NCI-H524 treated with DMSO at 0.1 percent for 48 hours (cell line): Measurements from ENCODE around the gene KRTAP5-1.
"Not testable (repeated sequence)": the region's sequence is repeated elsewhere in the genome, so short reads cannot be mapped to it uniquely, and the experiment has no call there.

Experiments
- DNase-seq: peaks from one replicate; lab custom pipeline; 2025; lab: John Stamatoyannopoulos, UW

KRTAP5-1 gene

DNA sequence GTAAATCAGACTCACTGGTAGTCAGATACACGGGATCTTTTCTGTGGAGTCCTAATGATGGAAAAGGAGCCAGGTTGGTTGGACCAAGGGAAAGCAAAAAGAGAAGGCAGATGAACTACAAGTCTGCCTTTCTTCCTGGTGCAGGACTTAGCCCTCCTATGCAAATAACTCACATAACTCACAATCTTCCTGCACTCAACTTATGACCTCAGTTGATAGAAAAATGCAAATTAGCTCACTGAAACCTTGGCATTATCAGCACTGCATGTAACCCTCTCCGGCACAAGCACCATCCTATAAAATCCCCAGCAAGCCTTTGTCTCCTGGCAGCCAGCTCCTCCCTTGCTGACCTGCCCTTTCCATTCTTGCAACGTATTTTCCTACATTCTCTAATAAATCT, 16.6 kb upstream of the KRTAP5-1 start:
- DNase-seq, result not testable (repeated sequence)

DNA sequence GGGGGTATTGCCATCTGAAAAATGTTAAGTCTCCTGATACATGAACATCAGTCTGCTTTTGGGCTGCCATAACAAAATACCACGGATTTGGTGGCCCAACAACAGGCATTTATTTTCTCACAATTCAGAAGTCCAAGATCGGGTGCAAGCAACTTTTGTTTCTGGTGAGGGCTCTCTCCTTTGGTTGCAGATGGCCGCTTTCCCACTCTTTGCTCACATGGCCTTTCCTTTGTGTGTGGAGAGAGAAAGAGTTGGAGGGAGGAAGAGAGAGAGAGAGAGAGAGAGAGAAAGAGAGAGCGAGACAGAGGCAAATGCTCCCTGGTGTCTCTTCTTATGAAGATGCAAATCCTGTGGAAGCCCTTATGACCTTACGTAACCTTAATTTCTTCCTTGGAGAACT, 15.5 kb upstream of the KRTAP5-1 start:
- no peak for DNase-seq

DNA sequence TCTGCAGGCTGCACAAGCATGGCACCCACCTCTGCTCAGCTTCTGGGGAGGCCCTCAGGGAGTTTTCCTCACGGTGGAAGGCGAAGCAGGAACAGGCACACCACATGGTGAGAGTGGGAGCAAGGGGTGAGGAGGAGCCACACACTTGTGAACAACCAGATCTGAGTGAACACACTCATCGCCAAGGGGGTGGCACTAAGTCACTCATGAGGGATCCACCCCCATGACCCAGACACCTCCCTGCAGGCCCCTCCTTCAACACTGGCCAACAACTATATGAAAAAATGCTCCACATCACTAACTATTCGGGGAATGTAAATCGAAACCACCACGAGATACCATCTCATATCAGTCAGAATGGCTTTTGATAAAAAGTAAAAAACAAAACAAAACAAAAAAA, 13.7 kb upstream of the KRTAP5-1 start:
- DNase-seq, result no peak

DNA sequence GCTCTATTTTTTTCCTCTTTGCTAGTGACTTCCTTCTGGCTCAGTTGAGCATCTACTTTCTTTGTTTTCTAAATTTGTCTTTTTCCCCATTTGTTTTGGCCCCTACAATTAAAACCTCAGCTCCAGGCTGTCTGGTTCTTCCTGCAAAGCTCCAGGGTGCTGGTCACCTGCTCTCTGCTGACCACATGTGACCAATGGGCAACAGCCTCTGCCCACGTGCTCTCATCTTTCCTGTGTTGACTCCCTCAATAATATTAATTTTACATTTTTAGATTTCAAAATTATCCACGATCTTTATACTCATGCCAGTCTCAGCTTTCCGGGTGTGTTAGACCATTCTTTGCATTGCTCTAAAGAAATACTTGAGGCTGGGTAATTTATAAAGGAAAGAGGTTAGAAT, 13.3 kb upstream of the KRTAP5-1 start:
- DNase-seq, result not testable (repeated sequence)

DNA sequence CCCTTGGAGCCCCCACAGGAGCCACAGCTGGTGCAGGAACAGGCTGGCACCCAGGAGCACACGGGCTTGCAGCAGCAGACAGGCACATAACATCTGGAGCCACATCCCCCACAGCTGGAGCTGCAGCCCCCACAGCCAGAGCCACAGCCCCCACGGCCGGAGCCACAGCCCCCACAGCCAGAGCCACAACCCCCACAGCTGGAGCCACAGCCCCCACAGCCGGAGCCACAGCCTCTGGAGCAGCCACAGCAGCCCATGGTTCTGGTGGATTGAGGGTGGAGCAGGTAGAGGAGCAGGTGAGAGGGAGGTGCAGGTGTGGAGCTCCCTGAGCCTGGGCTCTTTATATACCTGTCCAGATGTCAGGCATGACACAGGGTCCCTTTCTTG, 12.9 kb upstream of the KRTAP5-1 start, which contains the start of gene KRTAP5-2:
TSS of gene KRTAP5-2 (minus strand) at position 301 of the 387 bp plus-strand sequence. CDS start at position 257, 44 bp downstream.
- DNase-seq, result no peak

DNA sequence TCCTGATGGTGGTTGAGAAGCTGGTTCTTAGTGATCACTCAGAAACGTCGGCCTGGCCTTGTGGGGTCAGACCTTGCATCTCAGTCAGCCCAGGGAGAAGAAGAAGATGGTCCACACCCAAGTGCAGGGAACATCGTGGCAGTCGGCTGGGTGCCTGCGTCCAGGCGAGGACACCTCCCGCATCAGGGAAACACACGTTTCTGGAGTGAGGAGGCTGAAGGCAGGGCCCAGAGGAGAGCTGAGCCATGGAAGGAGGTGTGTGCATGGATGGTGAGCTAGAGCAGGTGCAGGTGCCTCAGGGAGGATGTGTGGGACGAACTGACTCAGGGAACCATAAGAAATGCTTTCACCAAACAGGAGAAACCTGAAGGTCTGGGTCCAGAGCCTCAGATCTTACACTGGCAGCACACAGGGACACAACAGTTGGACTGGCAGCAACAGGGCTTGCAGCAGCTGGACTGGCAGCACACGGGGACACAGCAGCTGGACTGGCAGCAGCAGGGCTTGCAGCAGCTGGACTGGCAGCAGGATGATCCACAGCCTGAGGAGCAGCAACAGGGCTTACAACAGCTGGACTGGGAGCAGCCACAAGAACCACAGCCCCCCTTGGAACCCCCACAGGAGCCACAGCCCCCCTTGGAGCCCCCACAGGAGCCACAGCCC, 12.4 kb upstream of the KRTAP5-1 start:
- DNase-seq, result no peak

DNA sequence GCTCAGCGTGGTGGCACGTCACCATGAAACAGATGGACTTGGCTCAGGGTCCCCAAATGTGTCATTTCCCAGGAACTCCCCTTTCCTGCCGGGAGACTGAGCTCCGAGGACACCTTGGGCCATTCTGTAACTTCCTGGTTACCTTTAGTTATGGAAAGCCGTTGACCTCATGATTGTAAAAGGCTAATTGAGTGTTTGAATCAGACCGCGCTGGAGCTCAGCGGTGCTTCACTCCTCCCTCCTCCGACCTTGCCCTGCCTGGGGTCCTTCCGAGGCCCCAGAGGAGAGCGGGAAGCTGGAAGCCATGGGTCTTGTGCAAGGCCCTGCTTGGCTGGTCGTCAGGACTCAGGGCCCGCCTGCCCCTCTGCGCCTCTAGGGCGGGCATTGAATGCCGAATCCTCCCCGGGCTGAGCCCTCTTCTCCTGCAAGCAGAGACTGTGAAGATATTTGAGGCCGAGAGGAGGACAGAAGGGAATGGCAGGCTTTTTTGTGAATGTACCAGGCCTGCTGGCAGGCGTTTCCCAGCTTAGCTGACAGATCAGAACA, 11.6 kb upstream of the KRTAP5-1 start:
- not testable (repeated sequence) for DNase-seq

DNA sequence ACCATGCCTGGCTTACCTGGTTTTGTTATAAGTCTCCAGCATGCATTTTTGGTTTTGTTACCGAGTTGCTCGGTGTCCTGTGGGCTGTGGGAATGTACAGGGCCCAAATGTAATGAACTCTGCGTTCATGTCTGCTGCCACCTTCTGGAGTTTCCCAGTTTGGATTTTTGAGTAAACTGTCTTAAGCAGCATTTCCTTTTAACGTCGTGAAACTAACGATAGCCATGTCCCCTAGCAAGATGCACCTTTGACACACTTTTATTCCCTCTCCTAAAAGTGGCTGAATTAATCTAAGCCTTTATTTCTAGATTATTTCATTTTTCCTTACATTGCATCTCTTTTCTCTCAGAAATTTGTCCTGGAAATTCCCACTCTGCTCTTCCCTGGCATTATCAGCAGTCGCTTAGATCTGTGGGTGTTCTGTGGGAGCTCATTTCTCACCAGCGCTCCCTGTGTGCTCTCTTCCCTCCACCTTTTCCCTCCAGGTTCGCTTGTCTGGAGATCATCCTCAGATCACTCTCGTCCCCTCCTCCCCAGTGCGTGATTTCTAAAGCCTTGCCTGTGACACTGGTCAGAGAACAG, 11.0 kb upstream of the KRTAP5-1 start:
- DNase-seq, result not testable (repeated sequence)

DNA sequence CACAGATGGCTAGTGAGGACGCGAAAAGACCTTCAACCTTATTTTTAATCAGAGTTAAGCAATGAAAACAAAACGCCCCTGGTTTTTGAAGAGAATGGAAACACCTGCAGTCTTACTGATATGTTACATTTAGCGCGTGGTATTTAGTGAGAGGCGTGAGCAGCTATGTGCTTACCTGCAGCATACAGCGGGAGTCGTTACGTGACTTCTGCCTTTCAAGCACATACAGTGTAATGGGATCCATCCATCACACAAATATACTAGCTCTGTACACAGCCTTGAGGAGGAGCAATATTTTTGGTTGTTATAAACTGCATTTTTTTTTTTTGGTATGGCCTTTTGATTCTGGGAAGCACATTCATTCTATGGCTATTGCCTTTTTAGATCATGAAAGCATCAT, 7.5 kb upstream of the KRTAP5-1 start:
- DNase-seq, result no peak

DNA sequence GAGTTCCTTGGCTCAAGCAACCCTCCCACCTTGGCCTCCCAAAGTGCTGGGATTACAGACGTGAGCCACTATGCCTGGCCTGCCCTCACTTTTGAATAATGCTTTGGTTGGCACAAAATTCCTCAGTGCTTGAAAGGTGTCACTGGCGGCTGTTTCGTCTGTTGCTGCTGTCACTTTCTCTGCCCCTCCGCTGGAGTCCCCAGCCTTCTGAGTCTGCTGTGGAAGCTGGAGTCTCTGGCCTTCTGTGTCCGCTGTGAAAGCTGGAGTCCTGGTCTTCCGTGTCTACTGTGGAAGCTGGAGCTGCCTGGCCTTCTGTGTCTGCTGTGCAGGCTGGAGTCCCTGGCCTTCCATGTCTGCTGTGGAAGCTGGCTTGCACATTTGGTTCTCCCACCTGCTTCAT, 4.9 kb upstream of the KRTAP5-1 start:
- DNase-seq, result no peak

DNA sequence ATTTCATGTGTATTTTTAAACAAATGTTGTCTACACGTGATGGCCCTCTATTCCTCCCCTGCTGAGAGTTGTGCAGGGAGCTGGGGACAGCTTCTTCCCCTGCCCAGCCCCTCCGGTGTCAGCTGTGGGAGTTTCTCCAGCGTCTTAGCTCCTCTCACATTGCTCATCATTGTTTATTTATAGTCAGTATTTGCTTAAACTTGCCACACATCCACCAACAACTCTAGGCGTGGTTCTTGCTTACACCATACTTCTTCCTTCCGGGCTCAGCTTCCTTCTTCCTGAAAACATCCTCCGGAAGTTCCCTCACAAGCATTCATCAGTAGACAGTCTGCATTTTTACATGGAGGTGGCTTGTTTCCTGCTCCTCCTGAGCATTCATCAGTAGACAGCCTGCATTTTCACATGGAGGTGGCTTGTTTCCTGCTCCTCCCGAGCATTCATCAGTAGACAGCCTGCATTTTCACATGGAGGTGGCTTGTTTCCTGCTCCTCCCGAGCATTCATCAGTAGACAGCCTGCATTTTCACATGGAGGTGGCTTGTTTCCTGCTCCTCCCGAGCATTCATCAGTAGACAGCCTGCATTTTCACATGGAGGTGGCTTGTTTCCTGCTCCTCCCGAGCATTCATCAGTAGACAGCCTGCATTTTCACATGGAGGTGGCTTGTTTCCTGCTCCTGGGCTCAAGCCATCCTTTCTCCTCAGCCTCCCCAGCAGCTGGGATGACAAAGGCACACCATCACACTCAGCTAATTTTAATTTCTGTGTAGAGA, 4.3 kb upstream of the KRTAP5-1 start:
- not testable (repeated sequence) for DNase-seq

DNA sequence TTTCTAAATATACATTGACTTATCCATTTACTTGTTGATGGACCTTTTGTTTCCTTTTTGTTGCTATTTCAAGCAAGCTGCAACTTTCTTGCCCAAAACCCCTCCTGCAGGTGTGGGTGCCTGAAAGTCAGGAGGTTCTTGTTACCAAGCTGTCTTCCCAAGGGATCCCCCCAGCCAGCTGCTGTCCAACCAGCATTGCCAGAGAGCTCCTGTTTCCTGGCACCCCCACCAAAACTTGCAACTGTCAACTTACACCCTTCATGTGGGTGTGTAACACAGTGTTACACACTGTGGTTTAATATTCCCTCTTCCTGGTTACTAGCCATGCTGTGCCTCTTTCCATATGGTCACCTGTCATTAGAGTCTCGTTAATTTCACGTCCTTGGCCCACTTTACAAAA, 1.6 kb upstream of the KRTAP5-1 start:
- DNase-seq, result no peak

DNA sequence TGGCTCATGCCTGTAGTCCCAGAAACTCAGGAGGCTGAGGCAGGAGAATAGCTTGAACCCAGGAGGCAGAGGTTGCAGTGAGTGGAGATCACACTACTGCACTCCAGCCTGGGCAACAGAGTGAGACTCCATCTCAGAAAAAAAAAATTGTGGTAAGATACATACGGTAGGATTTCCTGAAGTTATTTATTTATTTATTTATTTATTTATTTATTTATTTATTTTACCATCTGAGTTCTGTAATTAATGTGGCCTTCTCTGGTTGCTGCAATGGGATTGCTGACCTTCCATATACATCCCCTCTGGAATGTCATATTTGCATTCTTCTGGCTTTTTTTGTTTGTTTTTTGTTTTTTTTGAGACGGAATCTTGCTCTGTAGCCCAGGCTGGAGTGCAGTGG, 2.2 kb downstream of the KRTAP5-1 start:
- DNase-seq, result not testable (repeated sequence)

DNA sequence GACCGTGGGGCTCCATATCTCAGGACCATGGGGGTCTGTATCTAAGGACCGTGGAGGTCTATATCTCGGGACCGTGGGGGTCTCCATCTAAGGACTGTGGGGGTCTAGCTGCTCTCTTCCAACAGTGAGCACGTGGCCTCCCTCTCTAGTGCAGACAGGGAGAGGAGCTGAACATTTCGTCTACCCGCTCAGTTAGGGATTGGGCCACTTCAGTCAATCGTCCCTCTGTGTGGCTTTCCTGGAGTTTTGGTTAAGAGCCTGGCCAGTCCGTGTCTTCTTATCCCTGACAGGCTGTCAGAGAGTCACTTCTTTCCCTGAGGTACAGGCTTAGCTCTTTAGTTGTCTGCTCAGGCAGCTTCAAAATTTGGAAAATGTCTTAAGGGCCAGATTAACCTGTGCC, 3.1 kb downstream of the KRTAP5-1 start:
- no peak for DNase-seq

DNA sequence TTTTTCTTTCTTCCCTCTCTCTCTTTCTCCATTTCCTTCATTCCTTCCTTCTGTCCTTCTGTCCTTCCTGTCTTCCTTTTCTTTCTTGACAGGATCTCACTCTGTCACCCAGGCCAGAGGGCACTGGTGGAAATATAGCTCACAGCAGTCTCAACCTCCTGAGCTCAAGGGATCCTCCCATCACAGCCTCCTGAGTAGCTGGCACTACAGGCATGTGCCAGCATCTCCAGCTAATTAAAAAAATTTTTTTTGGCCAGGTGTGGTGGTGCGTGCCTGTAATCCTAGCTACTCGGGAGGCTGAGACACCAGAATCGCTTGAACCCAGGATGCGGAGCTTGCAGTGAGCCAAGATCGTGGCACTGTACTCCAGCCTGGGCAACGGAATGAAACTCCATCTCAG, 8.3 kb downstream of the KRTAP5-1 start:
- DNase-seq, result no peak

DNA sequence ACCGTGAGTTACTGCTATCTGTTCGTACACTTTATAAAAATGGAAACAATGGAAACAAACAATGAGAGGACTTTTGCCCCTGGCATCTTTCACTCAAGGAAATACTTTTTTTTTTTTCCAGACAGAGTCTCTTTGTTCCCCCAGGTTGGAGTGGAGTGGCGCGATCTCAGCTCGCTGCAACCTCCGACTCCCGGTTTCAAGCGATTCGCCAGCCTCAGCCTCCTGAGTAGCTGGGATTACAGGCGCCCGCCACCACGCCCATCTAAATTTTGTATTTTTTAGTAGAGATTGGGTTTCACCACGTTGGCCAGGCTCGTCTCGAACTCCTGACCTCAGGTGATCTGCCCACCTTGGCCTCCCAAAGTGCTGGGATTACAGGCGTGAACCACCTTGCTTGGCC, 9.3 kb downstream of the KRTAP5-1 start:
- DNase-seq, result not testable (repeated sequence)

DNA sequence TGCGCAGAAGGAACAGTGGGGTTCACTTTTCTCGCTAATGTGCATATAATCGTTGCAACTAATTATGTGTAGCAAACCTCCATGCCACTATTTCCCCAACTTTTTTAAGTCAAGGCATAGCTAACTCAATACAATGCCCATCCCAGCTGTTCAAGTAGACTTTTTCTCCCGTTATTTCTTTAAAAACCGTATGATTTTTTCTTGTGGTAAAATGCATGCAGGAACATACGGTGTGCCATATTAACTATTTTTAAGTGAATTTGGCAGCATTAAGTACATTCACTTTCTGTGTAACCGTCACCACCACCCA, 10.2 kb downstream of the KRTAP5-1 start:
- no peak for DNase-seq

DNA sequence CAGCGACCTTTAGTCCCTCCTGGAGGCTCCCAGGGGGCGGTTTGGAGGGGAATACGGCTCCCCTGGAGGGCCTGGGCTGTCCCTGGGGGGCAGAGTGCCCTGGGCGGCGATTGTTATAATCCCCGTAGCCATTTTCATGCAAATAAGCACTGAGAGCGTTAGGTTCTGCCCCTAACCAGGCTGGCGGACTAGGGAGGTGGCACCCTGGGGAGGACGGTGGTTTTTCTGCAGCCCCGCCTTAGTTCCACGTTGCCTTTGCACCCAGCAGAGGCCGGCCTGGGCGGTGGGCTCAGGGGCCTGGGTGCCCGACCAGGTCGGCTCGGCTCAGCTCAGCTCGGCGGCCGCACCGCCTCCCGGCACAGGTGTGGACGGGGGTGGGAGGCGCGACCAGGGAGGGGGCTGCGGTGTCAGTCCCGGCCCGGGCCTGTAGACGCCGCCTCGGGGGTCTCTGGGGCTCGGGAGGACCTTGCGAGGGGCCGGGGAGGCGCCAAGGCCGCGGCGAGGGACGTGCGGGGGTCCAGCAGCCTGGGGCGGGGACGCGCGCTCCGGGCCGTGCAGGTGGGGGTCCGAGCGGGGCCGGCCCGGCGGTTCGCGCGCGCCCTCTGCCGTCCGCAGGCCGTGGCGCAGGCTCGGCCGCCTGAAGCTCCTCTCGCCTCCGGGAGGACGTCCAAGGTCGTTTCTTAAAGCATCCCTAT, 10.7 kb downstream of the KRTAP5-1 start:
- DNase-seq, result no peak

DNA sequence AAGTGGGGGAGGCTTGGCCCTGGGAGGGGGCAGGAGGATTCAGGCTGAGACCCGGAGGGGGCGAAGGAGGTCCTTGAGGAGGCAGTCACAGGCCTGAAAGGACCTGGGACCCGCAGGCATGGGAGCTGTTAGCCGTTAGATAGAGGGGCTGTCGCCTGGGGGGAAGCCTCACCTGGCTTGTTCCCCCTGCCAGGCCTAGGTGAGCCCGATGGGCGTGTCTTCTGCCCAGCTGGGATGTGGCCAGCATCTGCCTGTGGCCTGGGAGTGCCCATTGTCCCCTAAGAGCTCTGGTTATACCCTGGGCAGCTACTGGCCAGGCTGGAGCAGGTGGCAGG, 11.2 kb downstream of the KRTAP5-1 start:
- no peak for DNase-seq

DNA sequence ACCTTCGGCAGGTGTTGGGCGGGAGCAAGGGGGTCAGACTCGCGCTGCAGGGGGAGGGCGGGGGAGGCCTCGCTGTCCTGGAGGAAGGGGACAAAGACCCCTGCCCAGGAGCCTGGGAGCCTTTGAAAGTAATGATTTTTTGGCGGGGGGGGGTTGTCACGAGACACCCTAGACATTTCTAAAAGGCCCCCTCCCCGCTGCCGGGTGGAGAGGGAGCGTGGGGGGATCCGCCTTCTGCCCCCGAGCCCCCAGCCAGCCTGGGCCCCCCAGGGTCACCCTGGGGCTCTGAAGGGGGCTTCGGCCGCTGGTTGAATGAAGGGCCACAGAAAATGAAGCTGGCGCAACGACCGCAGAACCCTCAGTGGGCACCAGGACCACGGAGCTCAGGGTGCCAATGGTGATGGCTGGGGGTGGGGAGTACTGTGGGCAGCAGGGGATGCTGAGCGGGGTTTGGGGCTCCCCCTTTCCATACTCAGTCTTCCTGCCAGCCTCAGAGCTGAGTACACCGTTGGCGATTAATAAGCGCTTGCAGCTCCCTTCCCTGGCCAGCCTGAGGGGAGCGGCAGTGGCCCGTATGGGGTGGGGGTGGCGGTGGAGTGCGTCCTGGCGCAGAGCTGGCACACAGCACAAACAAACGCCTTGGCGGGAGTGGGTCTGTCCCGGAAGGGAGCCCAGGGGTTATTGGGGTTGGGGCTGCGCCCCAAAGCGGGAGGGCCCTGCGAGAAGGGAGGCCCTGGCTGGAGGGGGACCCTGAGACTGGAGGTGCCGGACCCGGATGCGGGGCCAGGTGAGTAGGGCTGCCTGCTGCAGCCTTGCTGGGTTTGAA, 11.8 kb downstream of the KRTAP5-1 start:
- no peak for DNase-seq

DNA sequence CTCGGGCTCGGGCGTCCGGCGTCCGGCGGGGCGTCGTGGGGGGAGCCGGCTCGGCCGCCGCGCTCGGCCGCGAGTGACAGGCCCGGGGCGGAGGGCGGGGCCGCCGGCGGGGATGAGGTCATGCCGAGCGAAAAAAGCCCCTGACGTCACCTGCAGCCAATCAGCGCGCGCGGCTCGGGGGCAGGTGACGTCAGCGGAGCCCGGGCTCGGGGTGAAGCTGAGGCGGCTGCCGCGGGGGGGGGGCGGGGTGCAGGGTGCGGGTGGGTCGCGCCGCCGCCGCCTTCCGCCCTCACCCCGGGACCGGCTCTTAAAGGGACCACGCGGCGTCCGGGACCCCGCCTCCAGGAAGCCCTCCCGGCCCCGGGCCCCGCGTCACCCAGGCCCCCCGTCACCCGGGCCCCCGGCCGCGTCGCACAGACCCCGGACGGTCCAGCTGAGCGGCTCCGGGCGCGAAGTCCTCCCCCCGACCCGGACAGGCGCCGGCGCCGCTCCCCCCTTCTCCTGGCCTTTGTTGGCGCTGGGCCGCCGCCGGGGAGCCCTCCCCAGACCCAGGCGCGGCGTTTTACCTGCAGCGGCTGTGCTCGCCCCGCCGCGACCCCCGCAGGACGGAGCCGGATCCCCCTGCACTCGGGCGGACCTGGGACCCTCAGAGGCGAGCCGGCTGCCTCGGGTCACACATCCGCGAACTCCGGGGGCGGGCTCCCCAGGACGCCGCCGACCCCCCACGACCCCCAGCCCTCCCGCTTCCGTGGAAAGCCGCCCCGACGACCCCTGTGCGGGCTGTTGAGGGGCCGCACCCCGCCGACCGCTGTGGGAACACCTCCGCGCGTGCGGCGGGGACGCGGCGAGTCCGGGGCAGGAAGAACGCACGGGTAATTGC, 12.6 kb downstream of the KRTAP5-1 start, which contains the start of gene DUSP8:
TSS of gene DUSP8 (minus strand) at position 75 of the 880 bp plus-strand sequence. CDS start 6,445 bp downstream, outside the sequence.
- no peak for DNase-seq
